ENCODE results near the gene CCDC146.
A peak's percentile ranks its signal among the peaks of the same experiment; 100 is the strongest.

Gene CCDC146

DNA sequence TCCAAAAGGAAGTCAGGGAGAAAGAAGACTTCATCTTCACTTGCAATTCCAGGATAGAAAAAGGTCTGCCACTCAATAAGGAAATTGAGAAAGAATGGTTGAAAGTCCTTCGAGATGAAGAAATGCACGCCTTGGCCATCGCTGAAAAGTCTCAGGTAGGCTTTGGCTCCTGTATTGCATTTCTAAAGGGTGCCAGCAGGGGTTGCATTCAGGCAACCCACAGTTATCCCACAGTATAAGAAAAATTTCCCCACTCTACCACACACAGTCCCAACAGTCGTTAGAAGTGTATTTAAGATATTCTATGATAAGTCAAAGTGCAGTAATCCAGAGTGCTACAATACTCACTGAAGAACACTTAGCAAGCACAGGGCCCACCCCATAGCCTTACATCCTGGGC is 170.6 kb downstream of the CCDC146 start:
- FAIRE-seq = no peak

DNA sequence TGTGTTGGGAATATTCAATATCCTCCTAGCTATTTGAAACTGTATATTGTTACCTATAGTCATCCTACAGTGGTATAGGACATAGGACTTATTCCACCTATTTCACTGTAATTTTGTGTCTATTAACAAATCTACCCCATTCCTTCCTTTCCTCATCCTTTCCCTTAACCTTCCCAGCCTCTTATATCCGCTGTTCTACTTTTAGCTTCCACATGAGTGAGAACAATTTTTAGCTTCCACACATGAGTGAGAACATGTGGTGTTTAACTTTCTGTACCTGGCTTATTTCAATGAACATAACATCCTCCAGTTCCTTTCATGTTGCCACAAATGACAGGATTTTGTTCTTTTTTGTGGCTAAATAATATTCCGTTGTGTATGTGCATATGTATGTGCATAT is 173.1 kb downstream of the CCDC146 start:
- FAIRE-seq = no peak

DNA sequence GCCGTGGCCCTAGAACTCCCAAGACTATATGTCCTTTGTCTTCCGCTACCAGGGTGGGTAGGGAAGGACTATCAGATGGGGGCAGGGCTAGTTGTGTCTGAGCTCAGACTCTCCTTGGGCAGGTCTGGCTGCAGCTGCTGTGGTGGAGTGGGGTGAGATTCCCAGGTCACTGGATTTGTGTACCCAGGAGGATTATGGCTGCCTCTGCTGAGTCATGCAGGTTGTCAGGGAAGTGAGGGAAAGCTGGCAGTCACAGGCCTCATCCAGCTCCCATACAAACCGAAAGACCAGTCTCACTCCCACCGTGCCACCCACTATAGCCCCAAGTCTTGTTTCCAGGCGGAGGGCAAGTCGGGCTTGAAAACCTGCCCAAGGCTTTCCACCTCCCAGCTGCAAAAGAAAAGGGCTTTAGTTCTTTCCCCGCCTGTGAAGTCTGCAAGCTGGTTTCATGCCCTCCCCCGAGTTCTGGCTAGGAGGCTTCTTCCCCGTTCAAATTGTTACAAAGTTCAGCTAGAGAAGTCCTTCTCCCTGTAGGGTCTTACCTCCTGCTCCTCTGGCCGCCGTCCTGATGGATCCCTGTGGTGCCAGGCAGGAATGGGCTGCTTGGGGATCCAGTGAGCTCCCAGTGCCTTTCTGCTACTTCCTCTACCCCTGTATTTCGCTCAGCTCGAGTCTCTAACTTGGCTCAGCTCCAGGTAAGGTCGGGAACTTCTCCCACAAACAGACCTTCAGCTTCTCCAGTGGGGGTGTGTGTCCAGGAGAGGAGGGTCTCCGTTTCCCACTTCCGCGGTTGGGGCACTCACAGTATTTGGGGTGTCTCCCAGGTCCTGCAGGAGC is 184.0 kb downstream of the CCDC146 start:
- FAIRE-seq = no peak

GRCh38 chr7:77308792-77309191 is 186.4 kb downstream of the CCDC146 start:
- FAIRE-seq = no peak

DNA sequence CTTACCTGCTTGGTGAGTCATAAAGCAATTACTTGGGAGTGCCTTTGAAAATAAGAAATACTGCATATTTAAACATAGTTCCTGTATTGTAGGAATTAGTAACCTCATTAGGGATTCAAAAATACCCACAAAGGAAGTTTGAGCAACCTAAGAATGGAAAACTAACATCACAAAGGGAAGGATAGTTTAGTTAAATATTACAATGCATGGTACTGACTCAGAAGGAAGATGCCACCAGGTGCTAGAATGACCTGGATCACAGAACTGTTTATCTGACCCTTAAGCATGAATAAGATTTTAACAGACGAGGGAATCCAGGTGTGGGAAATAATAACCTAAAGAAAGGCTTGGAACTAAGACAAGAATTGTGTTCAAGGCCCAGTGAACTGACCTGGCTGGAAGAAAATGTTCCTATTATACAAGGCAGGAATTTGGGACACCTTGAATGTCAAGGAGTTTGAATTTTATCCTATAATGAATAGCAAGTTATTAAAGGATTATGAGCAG is 187.4 kb downstream of the CCDC146 start:
- no peak for FAIRE-seq

- FAIRE-seq = no peak
Measured at GRCh38 chr7:77310982-77311381, 188.6 kb downstream of the CCDC146 start.

GRCh38 chr7:77313085-77313484 is 190.7 kb downstream of the CCDC146 start:
- no peak for FAIRE-seq

- FAIRE-seq = no peak
Measured at GRCh38 chr7:77313876-77314480, 191.6 kb downstream of the CCDC146 start.

DNA sequence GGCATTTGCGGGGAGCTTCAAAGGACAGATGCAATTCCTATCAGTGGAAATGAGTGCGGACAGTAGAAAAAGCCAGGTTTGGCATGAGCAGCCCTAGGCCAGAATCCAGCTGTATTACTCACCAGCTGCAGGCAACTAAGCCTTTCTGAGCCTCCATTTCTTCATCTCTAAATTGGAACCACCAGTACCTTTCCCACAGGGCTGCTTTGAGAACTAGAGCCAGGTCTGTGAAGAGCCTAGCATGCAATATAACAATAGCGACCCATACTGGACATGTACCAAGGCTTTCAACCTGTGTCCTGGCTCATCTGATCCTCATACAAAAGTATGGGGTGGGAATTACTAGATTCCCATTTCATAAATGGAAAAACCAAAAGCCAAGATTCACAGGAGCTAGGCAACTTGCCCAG is 192.8 kb downstream of the CCDC146 start:
- FAIRE-seq = no peak

DNA sequence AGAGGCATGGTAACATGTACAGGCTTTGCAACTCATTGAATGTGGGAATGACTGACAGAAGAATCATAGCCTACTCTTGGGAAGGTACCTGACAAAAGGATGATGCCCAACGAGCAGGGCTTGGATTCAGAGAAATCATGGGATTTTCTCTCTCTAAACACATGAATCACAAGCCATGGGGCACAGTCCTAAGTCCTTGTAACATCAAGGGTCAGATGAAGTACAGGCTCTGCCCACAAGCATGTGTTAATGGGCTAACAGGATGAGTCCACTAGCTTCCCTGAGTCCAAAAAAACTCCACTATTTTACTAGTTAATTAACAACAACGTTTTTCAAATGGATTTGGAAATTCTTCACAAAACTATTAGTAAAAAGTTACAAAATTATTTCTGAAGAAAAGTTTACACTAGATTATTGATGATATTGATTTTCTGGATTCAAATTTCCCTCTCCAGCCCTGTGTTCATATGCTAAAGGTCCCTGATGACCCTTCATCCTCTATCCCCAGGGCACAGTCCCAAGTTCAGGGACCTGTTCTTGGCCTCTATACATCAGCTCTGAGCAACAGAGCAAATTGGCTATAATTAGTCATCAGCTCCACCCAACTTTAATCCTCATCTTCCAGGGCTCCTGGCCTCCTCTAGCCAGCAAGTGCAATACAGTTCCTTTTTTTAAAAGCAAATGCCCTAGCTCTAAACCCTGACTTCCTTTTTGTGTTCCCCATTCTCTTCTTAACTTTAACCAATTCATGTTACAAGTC is 194.0 kb downstream of the CCDC146 start:
- FAIRE-seq = no peak

GRCh38 chr7:77318019-77318418 is 195.6 kb downstream of the CCDC146 start:
- no peak for FAIRE-seq

DNA sequence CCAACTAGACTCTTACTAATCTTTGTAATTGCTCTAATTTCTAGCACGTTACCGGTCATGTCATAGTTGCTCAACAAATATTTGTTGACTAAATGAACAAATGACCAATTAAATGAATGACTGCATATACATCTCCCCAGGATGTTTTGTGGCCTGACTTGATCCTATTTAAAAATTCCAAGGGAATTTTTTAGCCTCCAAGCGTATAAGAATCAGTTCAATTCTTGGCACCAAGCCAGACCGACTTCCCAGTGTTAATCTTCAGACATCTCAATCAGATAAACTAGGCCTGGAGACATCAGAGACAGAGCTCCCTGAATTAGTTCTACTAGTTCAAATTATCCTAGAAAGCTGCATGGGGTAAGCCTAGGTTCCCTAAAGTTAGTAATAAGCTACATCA is 197.7 kb downstream of the CCDC146 start:
- FAIRE-seq = no peak

- FAIRE-seq = no peak
Measured at GRCh38 chr7:77320714-77321113, 198.3 kb downstream of the CCDC146 start.

GRCh38 chr7:77321300-77321699 is 198.9 kb downstream of the CCDC146 start:
- FAIRE-seq = no peak

GRCh38 chr7:77326131-77326530 is 203.7 kb downstream of the CCDC146 start:
- FAIRE-seq = no peak

- no peak for FAIRE-seq
Measured at GRCh38 chr7:77327067-77327931, 204.9 kb downstream of the CCDC146 start.

DNA sequence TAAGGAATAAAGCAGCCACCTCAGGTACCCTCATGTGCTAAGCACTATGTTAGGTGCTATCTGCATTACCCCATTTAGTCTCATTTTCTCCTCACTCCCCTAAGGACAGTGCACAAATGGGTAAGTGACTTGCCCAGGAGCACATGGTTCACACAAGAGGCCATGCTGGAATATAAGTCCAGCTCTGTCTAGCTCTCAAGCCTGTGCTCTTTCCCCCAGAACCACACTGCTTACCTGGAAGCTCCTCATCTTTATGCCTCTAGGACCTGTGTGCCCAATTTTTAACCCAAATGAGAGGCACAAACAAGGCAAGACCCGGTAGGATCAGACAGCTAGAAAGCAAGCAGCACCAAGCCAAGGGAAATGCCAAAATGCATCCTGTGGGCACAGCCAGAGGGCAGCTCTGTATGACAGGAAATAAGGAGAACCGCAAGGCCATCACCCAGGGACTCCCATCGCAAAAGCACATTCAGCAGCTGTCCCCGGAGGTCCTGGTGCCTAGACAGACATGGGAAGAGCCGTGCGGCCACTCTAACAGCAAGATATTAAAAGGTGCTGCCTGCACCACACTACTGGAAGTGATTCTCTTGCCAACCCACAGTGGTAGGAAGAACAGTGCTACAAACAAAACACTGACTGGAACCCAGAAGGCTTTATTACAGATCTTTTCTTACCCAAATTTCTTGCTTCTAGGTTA is 205.7 kb downstream of the CCDC146 start:
- FAIRE-seq = no peak

DNA sequence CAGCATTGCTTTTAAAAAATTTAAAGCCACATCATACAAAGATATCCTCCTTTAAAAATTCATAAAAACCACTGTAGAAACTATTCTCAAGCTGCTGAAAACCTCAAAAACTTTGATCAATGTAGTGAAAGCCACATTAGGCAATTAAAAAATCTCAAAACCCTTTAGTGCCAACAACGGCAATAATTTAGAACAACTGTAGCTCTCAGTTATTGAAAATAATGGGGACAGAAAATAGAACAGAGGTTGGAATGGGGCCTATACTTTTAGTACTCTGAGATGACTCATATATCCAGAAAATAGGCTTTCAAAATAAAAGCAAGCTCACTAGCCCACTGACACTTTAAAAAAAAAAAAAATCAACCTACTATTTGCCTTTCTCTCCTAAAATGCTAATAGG is 206.3 kb downstream of the CCDC146 start:
- peak; percentile 63 for FAIRE-seq

DNA sequence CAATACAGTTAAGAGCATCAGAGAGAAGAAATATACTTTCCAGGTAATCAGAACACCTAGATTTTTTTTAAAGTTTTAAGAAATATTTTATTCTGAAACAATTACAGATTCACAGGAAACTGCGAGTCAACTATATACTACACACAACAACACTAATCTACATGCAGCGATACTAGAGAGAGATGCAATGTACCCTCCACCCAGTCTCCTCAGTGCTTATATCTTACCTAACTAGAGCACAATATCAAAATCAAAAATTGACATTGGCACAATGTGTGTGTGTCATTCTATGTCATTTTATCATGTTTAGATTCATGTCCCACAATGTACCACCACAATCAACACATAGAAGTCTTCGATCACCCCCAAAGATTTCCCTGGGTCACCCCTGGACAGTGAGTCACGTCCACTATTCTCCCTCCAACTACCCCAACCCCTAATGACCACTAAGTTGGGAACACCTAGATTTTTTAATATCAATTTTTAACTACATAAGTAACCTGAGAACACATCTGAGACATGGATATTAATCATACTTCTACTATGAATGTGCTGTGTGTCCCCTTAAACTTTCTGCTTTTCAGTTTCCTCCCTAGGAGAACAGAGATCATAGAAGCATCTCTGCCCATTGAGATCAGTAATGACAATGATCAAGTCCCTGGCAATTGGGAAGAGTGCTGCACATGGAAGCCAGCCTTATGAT is 207.2 kb downstream of the CCDC146 start:
- FAIRE-seq = no peak

DNA sequence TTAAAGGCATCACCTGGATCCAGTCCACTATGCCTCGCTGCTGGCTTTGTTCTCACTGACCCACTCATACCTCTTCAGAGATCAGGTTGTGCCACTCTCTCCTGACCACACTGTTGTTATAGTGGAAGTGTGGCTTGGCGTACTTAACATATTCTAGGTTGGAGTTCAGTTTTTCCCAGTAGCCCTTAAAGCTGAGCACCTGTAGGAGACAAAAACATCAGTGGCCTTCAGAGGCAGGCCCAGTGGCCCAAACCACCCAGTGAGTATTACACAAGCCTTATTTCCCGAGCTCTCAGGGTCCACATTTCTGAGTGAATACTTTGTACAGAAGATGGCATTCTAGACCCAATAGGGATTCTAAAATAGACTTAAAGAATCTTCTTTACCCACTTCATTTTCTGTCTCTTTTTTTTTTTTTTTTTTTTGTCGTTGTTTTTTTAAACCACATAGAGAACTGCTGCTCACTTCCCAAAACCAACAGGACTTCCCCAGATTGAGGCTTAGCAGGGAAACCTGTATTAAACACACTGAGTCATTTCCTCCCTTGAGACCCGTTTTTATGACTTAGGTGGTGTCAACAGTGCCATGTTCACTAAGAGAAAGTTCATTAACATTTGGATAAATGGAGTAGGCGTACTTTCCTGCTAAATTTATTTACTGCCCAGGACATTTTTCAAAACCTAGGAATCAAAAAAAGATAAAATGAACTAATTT is 207.9 kb downstream of the CCDC146 start:
- FAIRE-seq = no peak
